Tibial nerve (tissue), 4 donors: ENCODE data around the gene PRKCZ. TPM values are rescaled to one million over a fixed set of nuclear protein-coding genes. Genes with fewer than 3 reads are reported as not detected.

Experiments
- DNase-seq, 2 donors: peaks; one replicate each; pipeline ENCODE4 v3.0.0-alpha.2; 2019; ENCODE audit warnings: low spot score in 2 of 2
- H3K27ac ChIP-seq, 4 donors: fragments of 200-600 bp; sonication (generic) in 3 of 4; one replicate each; pipeline ENCODE4 v1.5.1; 2017 to 2019; ENCODE audit warnings: mild to moderate bottlenecking in 1 of 4
- H3K27me3 ChIP-seq, 2 donors: fragments of 200-600 bp; sonication (generic) in 1 of 2; one replicate each; pipeline versions ENCODE4 v1.5.1 to v1.6.0; 2017 to 2019
- H3K36me3 ChIP-seq, 3 donors: fragments of 200-600 bp; sonication (generic); one replicate each; pipeline ENCODE4 v1.5.1; 2018 to 2019
- H3K4me1 ChIP-seq, 4 donors: fragments of 200-600 bp; sonication (generic) in 3 of 4; one replicate each; pipeline ENCODE4 v1.5.1; 2017 to 2019
- H3K4me3 ChIP-seq, 4 donors: fragments of 200-600 bp; sonication (generic) in 3 of 4; one replicate each; pipeline ENCODE4 v1.5.1; 2017 to 2019; ENCODE audit warnings: mild to moderate bottlenecking in 1 of 4, moderate library complexity in 1 of 4
- H3K9me3 ChIP-seq, 4 donors: fragments of 200-600 bp; sonication (generic) in 3 of 4; one replicate each; pipeline ENCODE4 v1.5.1; 2017 to 2019
- EP300 ChIP-seq, 2 donors: sonication (generic); formaldehyde crosslinking; IDR thresholded peaks; one replicate each; pipeline ENCODE4 v1.6.1; 2017; ENCODE audit warnings: antibody characterized with exemption in 2 of 2, mild to moderate bottlenecking in 1 of 2
- POLR2A ChIP-seq, 2 donors: fragments of 450-650 bp; IDR thresholded peaks; one replicate each; pipeline ENCODE4 v1.6.1; 2017; ENCODE audit warnings: antibody characterized with exemption in 2 of 2, mild to moderate bottlenecking in 2 of 2, moderate library complexity in 2 of 2
- WGBS, 2 donors: methylation state at CpG; one replicate each; pipeline ENCODE4 v1.1.5; 2018; 5-methylcytosine and 5-hydroxymethylcytosine counted together
- total RNA-seq, 4 donors: library from RNA; depleted of rRNA; stranded (reverse); fragments of >200 nt; gene quantifications; one replicate each; pipeline ENCODE4 v1.1.0, GENCODE V29; 2016
- TF ChIP-seq, protein P1 (sequence below), 5 experiments: fragments of 200-600 bp in 3 of 5; fragments of 450-650 bp in 2 of 5; sonication (generic) in 3 of 5; IDR thresholded peaks; one replicate each; pipeline ENCODE4 v1.5.1; 2016 to 2019; ENCODE audit warnings: antibody characterized with exemption in 5 of 5, mild to moderate bottlenecking in 3 of 5, moderate library complexity in 2 of 5

PRKCZ gene
- total RNA-seq, 4 donors from 2014 or later = 2.0 to 3.9 (median 2.8) TPM

DNA sequence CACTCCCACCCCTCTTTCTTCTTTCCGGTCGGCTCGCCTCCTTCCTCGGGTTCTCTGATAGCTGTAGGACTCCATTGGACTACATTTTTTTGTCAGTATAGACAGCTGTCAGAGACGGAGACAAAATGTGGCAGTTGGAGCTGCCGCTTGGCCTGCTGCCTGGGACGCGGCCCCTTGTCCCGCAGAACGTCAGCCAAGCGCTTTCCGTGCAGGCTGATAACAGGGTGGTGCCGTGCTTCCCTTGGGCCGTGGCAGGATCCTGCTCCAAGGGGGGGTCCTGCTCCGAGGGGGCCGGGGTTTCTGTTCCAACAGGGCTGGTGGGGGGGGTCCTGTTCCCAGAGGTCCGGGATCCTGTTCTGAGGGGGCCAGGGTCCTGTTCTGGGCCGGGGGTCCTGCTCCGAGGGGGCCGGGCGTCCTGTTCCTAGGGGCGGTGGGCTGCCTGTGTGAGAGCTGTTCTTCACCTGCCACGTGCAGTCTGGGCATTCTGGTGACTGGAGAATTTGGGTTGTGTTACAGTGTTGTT lies 182.8 kb downstream of the PRKCZ start:
- TF ChIP-seq EP300 (IDR thresholded peaks at IDR 0.05) = no peak
- TF ChIP-seq, protein P1, sequence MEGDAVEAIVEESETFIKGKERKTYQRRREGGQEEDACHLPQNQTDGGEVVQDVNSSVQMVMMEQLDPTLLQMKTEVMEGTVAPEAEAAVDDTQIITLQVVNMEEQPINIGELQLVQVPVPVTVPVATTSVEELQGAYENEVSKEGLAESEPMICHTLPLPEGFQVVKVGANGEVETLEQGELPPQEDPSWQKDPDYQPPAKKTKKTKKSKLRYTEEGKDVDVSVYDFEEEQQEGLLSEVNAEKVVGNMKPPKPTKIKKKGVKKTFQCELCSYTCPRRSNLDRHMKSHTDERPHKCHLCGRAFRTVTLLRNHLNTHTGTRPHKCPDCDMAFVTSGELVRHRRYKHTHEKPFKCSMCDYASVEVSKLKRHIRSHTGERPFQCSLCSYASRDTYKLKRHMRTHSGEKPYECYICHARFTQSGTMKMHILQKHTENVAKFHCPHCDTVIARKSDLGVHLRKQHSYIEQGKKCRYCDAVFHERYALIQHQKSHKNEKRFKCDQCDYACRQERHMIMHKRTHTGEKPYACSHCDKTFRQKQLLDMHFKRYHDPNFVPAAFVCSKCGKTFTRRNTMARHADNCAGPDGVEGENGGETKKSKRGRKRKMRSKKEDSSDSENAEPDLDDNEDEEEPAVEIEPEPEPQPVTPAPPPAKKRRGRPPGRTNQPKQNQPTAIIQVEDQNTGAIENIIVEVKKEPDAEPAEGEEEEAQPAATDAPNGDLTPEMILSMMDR (IDR thresholded peaks at IDR 0.05) = no peak
- TF ChIP-seq POLR2A (IDR thresholded peaks at IDR 0.05) = no peak
- Histone ChIP-seq H3K27ac (peak overlapping the region; percentile 67 to 92 (median 82)), H3K27me3 (no peaks in the 10 kb centered on the region), H3K9me3 (no peaks in the 10 kb centered on the region), H3K36me3 (no peaks in the 10 kb centered on the region), H3K4me3 (peak overlapping the region in 3 of 4 donors; percentile 60 to 88 (median 60)), H3K4me1 (peaks cover 3 to 81% (median 74%) of the 10 kb centered on the region in 4 donors)
- no peak for DNase-seq
- 24 to 40% methylated on average over 10 to 23 of the region's 23 CpGs for WGBS, 2 donors

- Histone ChIP-seq H3K9me3 (no peaks in the 10 kb centered on the region), H3K4me3 (peak overlapping the region in 3 of 4 donors; percentile 24 to 60 (median 27)), H3K36me3 (no peaks in the 10 kb centered on the region), H3K27ac (peak overlapping the region; percentile 67 to 92 (median 82)), H3K27me3 (no peaks in the 10 kb centered on the region), H3K4me1 (peaks cover 3 to 85% (median 79%) of the 10 kb centered on the region in 4 donors)
- 54 to 56% methylated on average over 9 to 11 of the region's 12 CpGs for WGBS, 2 donors
- TF ChIP-seq EP300 (IDR thresholded peaks at IDR 0.05) (no peak), POLR2A (IDR thresholded peaks at IDR 0.05) (no peak)
- TF ChIP-seq, protein P1 (IDR thresholded peaks at IDR 0.05) = no peak
- no peak for DNase-seq
These were observed 183.3 kb downstream of the PRKCZ start for GRCh38 chr1:2233468-2233867.

- peak overlapping the region; percentile 44 to 92 (median 82) for H3K27ac ChIP-seq
- TF ChIP-seq EP300 (IDR thresholded peaks at IDR 0.05) (peak; percentile 91 to 98), POLR2A (IDR thresholded peaks at IDR 0.05) (peak; percentile 1 to 40)
- TF ChIP-seq, protein P1 (IDR thresholded peaks at IDR 0.05) = peak in 1 of 5 experiments; percentile 22
- peak; percentile 90 to 94 for DNase-seq
- 3 to 6% methylated on average over 25 of the region's 27 CpGs for WGBS, 2 donors
- peaks cover 3 to 91% (median 86%) of the 10 kb centered on the region in 4 donors for H3K4me1 ChIP-seq
- H3K27me3 ChIP-seq = no peaks in the 10 kb centered on the region
- peak overlapping the region in 3 of 4 donors; percentile 24 to 60 (median 27) for H3K4me3 ChIP-seq
- H3K36me3 ChIP-seq = no peaks in the 10 kb centered on the region
- H3K9me3 ChIP-seq = no peaks in the 10 kb centered on the region
These were observed 184.0 kb downstream of the PRKCZ start for GRCh38 chr1:2233997-2234761.

- no peaks in the 10 kb centered on the region for H3K36me3 ChIP-seq
- H3K4me1 ChIP-seq = peaks cover 3 to 94% (median 90%) of the 10 kb centered on the region in 4 donors
- H3K9me3 ChIP-seq = no peaks in the 10 kb centered on the region
- peak overlapping the region in 1 of 4 donors; percentile 60 for H3K4me3 ChIP-seq
- TF ChIP-seq, protein P1 (IDR thresholded peaks at IDR 0.05) = no peak
- TF ChIP-seq POLR2A (IDR thresholded peaks at IDR 0.05) (no peak), EP300 (IDR thresholded peaks at IDR 0.05) (no peak)
- 21 to 25% methylated on average over 4 of the region's 4 CpGs for WGBS, 2 donors
- no peak for DNase-seq
- peak overlapping the region; percentile 44 to 92 (median 82) for H3K27ac ChIP-seq
- H3K27me3 ChIP-seq = no peaks in the 10 kb centered on the region
These were observed 184.5 kb downstream of the PRKCZ start for GRCh38 chr1:2234762-2235113.

Other genes with a start within 250 kb of the PRKCZ start
- gene GNB1, start 159.3 kb upstream of the PRKCZ start, total RNA-seq = 100 to 1,000 TPM; 150 to 191 (median 159) TPM
- gene CALML6, start 135.2 kb upstream of the PRKCZ start, total RNA-seq = under 1 TPM in 2 of 4 donors, not detected in 2; 0.42 to 0.78 TPM
- gene TMEM52, start 131.1 kb upstream of the PRKCZ start, total RNA-seq = 1 to 10 TPM in 1 of 4 donors, not detected in 3; 1.0 TPM
- not detected for gene CFAP74, start 46.6 kb upstream of the PRKCZ start, total RNA-seq
- gene GABRD, start 31.1 kb upstream of the PRKCZ start, total RNA-seq = 1 to 10 TPM in 1 of 4 donors, not detected in 3; 1.0 TPM
- 10 to 100 TPM; 32.8 to 60.9 (median 47.3) TPM for gene FAAP20, start 144.4 kb downstream of the PRKCZ start, total RNA-seq
- 100 to 1,000 TPM in 1 of 4 donors, 10 to 100 TPM in 3; 62.8 to 100 (median 72.2) TPM for gene SKI, start 177.9 kb downstream of the PRKCZ start, total RNA-seq